CD4-positive, CD25-positive, alpha-beta regulatory T cell (primary cell): ENCODE measurements around the gene FLNB. TPM values are rescaled to one million over a fixed set of nuclear protein-coding genes. Genes with fewer than 3 reads are reported as not detected.
A peak's percentile ranks its signal among the peaks of the same experiment; 100 is the strongest.

ENCODE experiments used
- ATAC-seq, 2 donors: fragments of 150-1000 bp; cut with Tn5 transposase; one replicate each; pipeline ENCODE4 v1.10.0; 2021; ENCODE audit warnings: low read depth in 2 of 2, moderate number of reproducible peaks in 2 of 2, moderate library complexity in 1 of 2
- DNase-seq, 3 donors: peaks; one replicate each; pipeline versions ENCODE4 v3.0.0 to v3.0.0-alpha.2; 2012 to 2022; ENCODE audit warnings: mixed read lengths in 1 of 3
- H3K27ac ChIP-seq: one replicate; pipeline ENCODE4 v1.7.0; 2013; ENCODE audit warnings: mild to moderate bottlenecking, low read length; ENCODE audit not compliant: insufficient read depth, poor library complexity, severe bottlenecking
- H3K27me3 ChIP-seq: one replicate; pipeline ENCODE4 v1.7.0; 2013; ENCODE audit warnings: low read length; ENCODE audit not compliant: control insufficient read depth, insufficient read depth
- H3K36me3 ChIP-seq: one replicate; pipeline ENCODE4 v1.7.0; 2013; ENCODE audit warnings: mild to moderate bottlenecking, low read length, moderate library complexity; ENCODE audit not compliant: control insufficient read depth, insufficient read depth
- H3K4me1 ChIP-seq: 2 replicates; pipeline ENCODE4 v1.7.0; 2013; ENCODE audit warnings: mild to moderate bottlenecking, low read length; ENCODE audit not compliant: insufficient read depth, control insufficient read depth, poor library complexity, severe bottlenecking
- H3K4me3 ChIP-seq: one replicate; pipeline ENCODE4 v1.7.0; 2013; ENCODE audit warnings: low read depth, mild to moderate bottlenecking, low read length, moderate library complexity
- H3K9me3 ChIP-seq, 2 experiments: 1 replicate in 1 of 2; 2 replicates in 1 of 2; pipeline ENCODE4 v1.7.0; 2013; ENCODE audit warnings: low read length in 2 of 2, mild to moderate bottlenecking in 1 of 2, moderate library complexity in 1 of 2; ENCODE audit not compliant: control insufficient read depth in 2 of 2
- H3K27ac Mint-ChIP-seq, 3 donors: one replicate each; pipeline ENCODE4 v1.8.0; 2020 to 2022; ENCODE audit warnings: mild to moderate bottlenecking in 3 of 3, mixed read lengths in 3 of 3, moderate library complexity in 2 of 3
- H3K27me3 Mint-ChIP-seq: one replicate; pipeline ENCODE4 v1.8.0; 2022; ENCODE audit warnings: mild to moderate bottlenecking, mixed read lengths
- H3K36me3 Mint-ChIP-seq: one replicate; pipeline ENCODE4 v1.8.0; 2020; ENCODE audit warnings: mixed read lengths
- H3K4me1 Mint-ChIP-seq, 4 donors: one replicate each; pipeline ENCODE4 v1.8.0; 2020 to 2022; ENCODE audit warnings: mixed read lengths in 4 of 4, mild to moderate bottlenecking in 1 of 4
- H3K4me3 Mint-ChIP-seq, 4 donors: one replicate each; pipeline ENCODE4 v1.8.0; 2020 to 2022; ENCODE audit warnings: mild to moderate bottlenecking in 4 of 4, mixed read lengths in 4 of 4, moderate library complexity in 3 of 4
- H3K9me3 Mint-ChIP-seq, 7 donors: one replicate each; pipeline ENCODE4 v1.8.0; 2020 to 2022; ENCODE audit warnings: mixed read lengths in 7 of 7, mild to moderate bottlenecking in 3 of 7, moderate library complexity in 2 of 7
- polyA plus RNA-seq, 4 donors: library from polyadenylated mRNA; unstranded; fragments of 300-500 nt; fragmentation: Illumina TruSeq; gene quantifications; one replicate each; pipeline ENCODE4 v1.2.3, GENCODE V29; 2021
- total RNA-seq: library from RNA; stranded (reverse); gene quantifications from one replicate; pipeline ENCODE4 v1.2.3, GENCODE V29; 2022

Gene FLNB
- total and polyA plus RNA-seq, 5 donors from 2014 or later, result 8.9 to 40.8 (median 14.5) TPM

DNA sequence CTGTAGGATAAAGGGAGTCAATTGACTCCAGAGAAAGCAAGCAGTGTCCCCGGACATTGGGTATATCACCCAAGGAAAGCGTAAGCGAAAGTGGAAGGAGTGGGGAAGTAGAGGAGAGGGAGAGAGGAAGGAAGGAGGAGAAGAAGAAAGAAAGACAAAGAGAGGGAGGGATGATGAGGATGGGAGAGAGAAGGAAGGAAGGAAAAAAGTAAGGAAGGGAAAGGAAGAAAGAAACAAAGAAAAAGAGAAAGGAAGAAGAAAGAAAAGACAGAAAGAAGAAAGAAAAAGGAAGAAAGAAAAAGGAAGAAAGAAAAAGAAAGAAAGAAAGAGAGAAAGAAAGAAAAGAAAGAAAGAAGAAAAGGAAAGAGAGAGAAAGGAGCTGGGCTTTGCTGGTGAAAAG, 201.7 kb downstream of the FLNB start:
- DNase-seq, result no peak
- H3K36me3 ChIP-seq, result no peaks in the 10 kb centered on the region
- Mint-ChIP-seq H3K36me3 (no peaks in the 10 kb centered on the region), H3K27me3 (peaks cover 15% of the 10 kb centered on the region), H3K27ac (peak overlapping the region in 2 of 3 donors; percentile 50 to 63), H3K4me3 (no peak overlapping the region), H3K4me1 (peaks cover 0 to 2% (median under 1%) of the 10 kb centered on the region in 4 donors), H3K9me3 (peaks cover 0 to 3% (median 0%) of the 10 kb centered on the region in 7 donors)
- H3K9me3 ChIP-seq, result no peaks in the 10 kb centered on the region
- H3K4me1 ChIP-seq, result no peaks in the 10 kb centered on the region
- peaks cover 4% of the 10 kb centered on the region for H3K27me3 ChIP-seq
- no peak overlapping the region for H3K4me3 ChIP-seq
- H3K27ac ChIP-seq, result no peak overlapping the region
- no peak for ATAC-seq

DNA sequence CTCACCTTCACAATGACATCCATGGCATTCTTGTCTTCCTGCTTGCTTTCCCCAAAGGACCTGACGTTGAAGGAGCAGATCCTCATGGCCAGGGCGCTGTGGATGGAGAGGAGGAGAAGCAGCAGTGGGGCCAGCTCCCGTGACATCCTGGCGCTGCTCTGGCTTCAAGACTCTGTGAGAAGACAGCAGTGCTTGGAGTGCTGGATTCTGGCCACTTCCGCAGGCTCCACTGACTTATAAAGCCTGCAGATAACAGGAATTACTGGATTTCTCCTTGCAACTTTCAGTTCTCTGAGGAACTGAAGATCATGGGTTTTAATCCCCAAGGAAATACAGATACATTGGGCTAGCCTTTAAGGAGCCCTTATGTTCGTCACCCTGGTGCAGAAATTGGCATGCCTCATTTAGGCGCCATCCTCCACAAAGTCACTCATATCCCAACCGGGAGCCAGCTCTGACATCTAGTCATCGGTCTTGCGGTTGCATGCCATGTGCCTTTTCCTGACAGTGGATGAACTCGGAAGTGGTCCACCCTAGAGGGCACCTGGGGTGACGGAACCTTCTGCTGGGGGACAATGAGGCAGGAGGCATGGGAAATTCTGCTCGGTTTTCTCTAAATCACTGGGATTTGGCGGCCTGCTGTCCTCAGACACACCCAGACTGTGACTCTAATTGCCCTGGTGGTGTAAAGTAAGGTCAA, 202.7 kb downstream of the FLNB start, which contains the start of gene DNASE1L3:
Gene DNASE1L3 (minus strand): TSS at position 212 of the 700 bp plus-strand sequence. CDS start 66 bp downstream, at position 146.
- Mint-ChIP-seq H3K4me3 (no peak within 1 kb of the TSS), H3K9me3 (peaks cover 0 to 3% (median 0%) of the 10 kb centered on the region in 7 donors), H3K4me1 (peaks cover 0 to 6% (median 4%) of the 10 kb centered on the region in 4 donors), H3K27ac (peak within 1 kb of the TSS in 2 of 3 donors; percentile 50 to 63), H3K36me3 (no peaks in the 10 kb centered on the region), H3K27me3 (peaks cover 15% of the 10 kb centered on the region)
- peaks cover 2% of the 10 kb centered on the region for H3K27me3 ChIP-seq
- H3K4me1 ChIP-seq, result no peaks in the 10 kb centered on the region
- DNase-seq, result no peak
- no peak for ATAC-seq
- H3K36me3 ChIP-seq, result no peaks in the 10 kb centered on the region
- no peak within 1 kb of the TSS for H3K27ac ChIP-seq
- no peaks in the 10 kb centered on the region for H3K9me3 ChIP-seq
- no peak within 1 kb of the TSS for H3K4me3 ChIP-seq

DNA sequence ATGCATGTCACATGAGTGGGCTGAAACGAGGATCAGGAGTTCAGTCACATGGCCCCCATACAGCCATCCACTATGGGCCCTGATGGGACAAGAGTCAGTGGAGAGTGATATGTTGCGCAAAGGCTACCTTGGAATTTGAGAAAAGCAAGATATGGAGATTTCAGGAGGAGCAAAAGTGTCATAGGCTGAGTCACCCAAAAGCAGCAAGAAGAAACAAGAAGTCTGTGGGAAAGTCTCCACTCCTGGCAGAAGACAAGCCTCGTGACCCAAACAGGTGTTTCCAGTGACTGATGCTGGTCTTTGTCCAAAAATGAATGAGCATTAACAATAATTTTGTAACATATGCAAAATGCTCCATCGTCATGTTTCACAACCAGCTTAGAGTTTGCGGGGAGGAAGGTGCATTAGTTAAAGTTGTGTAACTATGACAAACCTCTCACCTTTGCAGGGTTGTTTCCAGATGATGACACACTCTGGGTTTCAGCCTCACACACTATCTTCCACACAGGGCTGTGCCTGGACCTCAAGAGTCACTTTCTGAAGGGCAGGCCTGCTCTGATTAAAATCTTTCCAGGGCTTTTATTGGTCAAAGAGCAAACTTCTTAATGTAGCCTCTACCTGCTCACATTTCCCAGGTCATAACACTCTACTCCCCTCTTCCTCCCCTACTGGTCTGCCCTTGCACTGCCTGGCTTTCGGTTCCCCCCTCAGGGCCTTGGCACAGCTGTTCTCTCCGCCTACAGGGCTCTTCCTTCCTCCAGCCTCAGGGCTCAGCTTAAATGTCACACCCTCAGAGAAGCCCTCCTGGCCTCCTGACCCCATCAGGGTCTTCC, 206.5 kb downstream of the FLNB start:
- no peak overlapping the region for H3K4me3 Mint-ChIP-seq
- H3K4me1 Mint-ChIP-seq, result peaks cover 0 to 6% (median 5%) of the 10 kb centered on the region in 4 donors
- DNase-seq, result peak in 1 of 3 donors; percentile 55
- Histone ChIP-seq H3K4me3 (no peak overlapping the region), H3K36me3 (no peaks in the 10 kb centered on the region), H3K27ac (no peak overlapping the region), H3K9me3 (no peaks in the 10 kb centered on the region), H3K27me3 (no peaks in the 10 kb centered on the region), H3K4me1 (peaks cover 3% of the 10 kb centered on the region)
- H3K27me3 Mint-ChIP-seq, result peaks cover 11% of the 10 kb centered on the region
- peak overlapping the region in 1 of 3 donors; percentile 91 for H3K27ac Mint-ChIP-seq
- no peaks in the 10 kb centered on the region for H3K36me3 Mint-ChIP-seq
- H3K9me3 Mint-ChIP-seq, result no peaks in the 10 kb centered on the region
- peak; percentile 54 to 57 for ATAC-seq

DNA sequence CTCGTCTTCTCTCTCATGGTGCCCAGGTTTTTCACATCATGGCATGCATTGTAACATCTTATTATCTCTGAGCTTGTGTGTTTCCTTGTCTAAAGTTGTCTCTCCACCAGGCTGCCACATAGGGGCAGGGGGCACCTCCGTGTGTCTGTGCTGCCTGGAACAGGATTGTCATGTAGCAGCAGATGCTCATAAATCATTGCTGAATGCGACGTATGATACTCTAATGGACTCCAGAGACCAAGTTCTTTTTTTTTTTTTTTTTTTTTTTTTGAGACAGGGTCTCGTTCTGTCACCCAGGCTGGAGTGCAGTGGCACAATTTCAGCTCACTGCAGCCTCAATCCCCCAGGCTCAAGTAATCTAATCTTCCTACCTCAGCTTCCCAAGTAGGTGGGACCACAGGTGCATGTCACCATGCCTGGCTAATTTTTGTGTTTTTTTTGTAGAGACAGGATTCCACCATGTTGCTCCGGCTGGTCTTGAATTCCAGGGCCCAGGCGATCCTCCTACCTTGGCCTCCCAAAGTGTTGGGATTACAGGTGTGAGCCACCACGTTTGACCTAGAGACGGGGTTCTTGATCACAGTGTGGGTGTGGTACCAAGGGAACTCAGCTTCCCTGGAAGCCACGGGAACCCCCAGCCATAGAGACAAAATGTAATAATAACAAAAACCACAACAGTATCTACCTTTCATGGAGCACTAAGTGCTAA, 207.2 kb downstream of the FLNB start:
- ATAC-seq, result no peak
- Histone ChIP-seq H3K4me1 (peaks cover 3% of the 10 kb centered on the region), H3K9me3 (no peaks in the 10 kb centered on the region)

DNA sequence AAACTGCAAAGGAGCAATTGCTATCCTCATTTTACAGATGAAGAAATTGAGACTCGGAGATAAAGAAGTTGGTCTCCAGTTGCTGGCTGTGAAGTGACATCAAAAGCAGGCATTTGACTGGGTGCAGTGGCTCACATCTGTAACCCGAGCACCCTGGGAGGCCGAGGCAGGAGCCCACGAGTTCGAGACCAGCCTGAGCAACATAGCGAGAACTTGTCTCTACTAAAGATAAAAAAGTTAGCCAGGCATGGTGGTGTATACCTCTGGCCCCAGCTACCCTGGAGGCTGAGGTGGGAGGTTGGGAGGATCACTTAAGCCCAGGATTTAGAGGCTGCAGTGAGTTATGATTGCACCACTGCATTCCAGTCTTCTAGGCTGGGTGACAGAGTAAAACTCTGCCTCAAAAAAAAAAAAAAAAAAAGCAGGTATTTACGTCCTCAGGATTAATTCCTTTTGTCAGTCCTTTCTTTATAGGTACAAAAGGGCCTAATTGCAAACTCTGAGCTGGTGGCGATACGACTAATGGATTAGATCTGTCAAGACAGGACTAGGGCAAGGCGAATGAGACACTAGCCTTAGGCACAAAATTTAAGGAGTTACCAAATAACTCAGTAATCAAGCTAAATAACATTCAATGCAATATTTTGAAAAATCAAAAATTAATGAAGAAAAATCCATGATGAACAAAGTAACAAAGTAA, 208.4 kb downstream of the FLNB start:
- peaks cover 3% of the 10 kb centered on the region for H3K4me1 ChIP-seq
- Mint-ChIP-seq H3K9me3 (no peaks in the 10 kb centered on the region), H3K36me3 (no peaks in the 10 kb centered on the region), H3K4me3 (no peak overlapping the region), H3K27ac (no peak overlapping the region), H3K4me1 (peaks cover 0 to 6% (median 5%) of the 10 kb centered on the region in 4 donors), H3K27me3 (peaks cover 11% of the 10 kb centered on the region)
- ATAC-seq (no peak), DNase-seq (no peak)
- H3K36me3 ChIP-seq, result no peaks in the 10 kb centered on the region
- H3K27me3 ChIP-seq, result no peaks in the 10 kb centered on the region
- no peak overlapping the region for H3K27ac ChIP-seq
- H3K9me3 ChIP-seq, result no peaks in the 10 kb centered on the region
- no peak overlapping the region for H3K4me3 ChIP-seq

More for the DNA sequence above, 207.2 kb downstream of the FLNB start:
- Histone ChIP-seq H3K27me3 (no peaks in the 10 kb centered on the region), H3K27ac (no peak overlapping the region), H3K36me3 (no peaks in the 10 kb centered on the region), H3K4me3 (no peak overlapping the region)
- peak overlapping the region in 1 of 4 donors; percentile 14 for H3K4me3 Mint-ChIP-seq
- no peaks in the 10 kb centered on the region for H3K36me3 Mint-ChIP-seq
- H3K9me3 Mint-ChIP-seq, result no peaks in the 10 kb centered on the region
- no peak for DNase-seq
- H3K27ac Mint-ChIP-seq, result peak overlapping the region in 1 of 3 donors; percentile 91
- H3K27me3 Mint-ChIP-seq, result peaks cover 11% of the 10 kb centered on the region
- H3K4me1 Mint-ChIP-seq, result peaks cover 0 to 6% (median 5%) of the 10 kb centered on the region in 4 donors

DNA sequence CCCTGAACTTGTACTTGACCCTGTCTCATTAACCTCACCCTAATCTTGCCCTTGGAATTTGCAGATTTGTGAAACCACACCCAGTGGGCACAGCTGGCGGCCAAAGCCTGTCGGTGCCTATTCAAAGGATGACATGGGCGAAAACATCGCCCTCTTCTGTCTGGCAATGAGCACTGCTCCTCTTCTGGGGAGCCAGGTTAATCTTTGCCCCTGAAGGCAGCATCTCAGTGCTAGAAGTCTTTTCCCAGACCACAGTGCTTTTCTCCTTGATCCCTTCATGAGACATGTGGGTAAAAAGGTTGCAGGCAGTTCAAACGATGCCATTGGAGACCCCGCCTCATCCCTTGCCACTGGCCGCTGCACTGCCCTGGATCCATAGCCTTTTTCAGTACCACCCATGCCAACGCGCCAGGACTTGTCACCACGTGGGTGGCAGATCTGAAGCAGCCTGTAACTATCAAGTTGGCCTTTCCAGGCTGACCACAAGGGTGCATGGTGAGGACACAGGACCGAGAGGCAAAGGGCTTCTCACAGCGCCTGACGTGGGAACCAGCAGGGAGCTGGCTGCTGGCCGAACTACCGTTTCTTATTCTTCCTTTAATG, 209.1 kb downstream of the FLNB start:
- DNase-seq (peak; percentile 38 to 77 (median 55)), ATAC-seq (peak; percentile 75)
- Mint-ChIP-seq H3K27me3 (peaks cover 12% of the 10 kb centered on the region), H3K4me1 (peaks cover 0 to 6% (median 5%) of the 10 kb centered on the region in 4 donors), H3K9me3 (no peaks in the 10 kb centered on the region), H3K4me3 (peak overlapping the region in 1 of 4 donors; percentile 20), H3K27ac (no peak overlapping the region), H3K36me3 (no peaks in the 10 kb centered on the region)
- Histone ChIP-seq H3K36me3 (no peaks in the 10 kb centered on the region), H3K9me3 (no peaks in the 10 kb centered on the region), H3K4me3 (no peak overlapping the region), H3K27me3 (no peaks in the 10 kb centered on the region), H3K27ac (no peak overlapping the region), H3K4me1 (peaks cover 3% of the 10 kb centered on the region)
